ENCODE data around the gene AHRR. TPM values are rescaled to one million over a fixed set of nuclear protein-coding genes. Genes with fewer than 3 reads are reported as not detected.
"Not testable (repeated sequence)": the region's sequence is repeated elsewhere in the genome, so short reads cannot be mapped to it uniquely, and the experiment has no call there.

AHRR gene
- total and polyA plus RNA-seq, 9 donors, result 1.4 to 6.9 (median 2.8) TPM

DNA sequence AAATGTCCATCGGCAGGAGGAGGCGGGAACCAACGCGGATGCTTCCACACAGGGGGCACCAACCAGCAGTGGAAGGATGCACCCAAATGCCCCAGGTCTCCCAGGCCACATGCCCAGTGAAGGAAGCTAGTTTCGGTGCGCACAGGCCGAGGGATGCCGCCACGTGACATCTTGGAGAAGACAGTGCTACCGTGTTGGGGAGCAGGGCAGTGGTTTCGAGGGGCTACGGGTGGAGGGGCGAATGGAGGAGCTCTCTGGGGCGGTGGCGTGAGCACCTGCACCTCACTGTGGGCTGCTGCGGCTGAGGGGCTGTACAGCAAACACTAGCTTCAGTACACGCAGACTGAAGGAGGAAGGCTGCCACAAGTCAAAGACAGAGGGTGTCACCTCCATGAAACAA is 26.7 kb upstream of the AHRR start:
- H3K36me3 ChIP-seq (ENCODE audit: control insufficient read depth, insufficient read depth, low read length); H3K27me3 ChIP-seq (ENCODE audit: control insufficient read depth, insufficient read depth, low read length); DNase-seq; H3K9me3 ChIP-seq (replicated peaks; ENCODE audit: control insufficient read depth, low read depth, low read length); H3K4me1 ChIP-seq (ENCODE audit: control insufficient read depth, insufficient read depth, low read length); H3K4me3 ChIP-seq (ENCODE audit: low read length); H3K27ac ChIP-seq (ENCODE audit: low read length): not testable (repeated sequence)
- WGBS (ENCODE audit: insufficient coverage), result 93% methylated on average over 13 of the region's 17 CpGs

DNA sequence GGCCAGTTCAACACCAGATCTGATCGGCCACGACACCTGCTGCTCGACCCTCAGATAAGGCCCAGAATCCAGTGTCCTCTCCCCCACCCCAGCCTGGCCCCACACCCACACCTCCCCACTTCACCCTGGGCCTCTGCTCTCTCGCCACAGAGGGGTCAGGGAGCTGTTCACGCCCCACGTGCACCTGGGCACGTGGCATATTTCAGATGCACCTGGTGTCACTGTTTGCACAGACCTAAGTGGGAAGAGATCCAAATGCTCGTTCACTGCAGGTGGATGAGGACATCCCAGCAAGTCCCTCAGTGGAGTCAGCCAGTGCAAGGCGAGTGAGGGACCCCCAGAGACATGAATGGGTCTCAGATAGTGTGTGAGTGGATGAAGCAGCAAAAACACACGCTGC is 25.3 kb upstream of the AHRR start:
- not testable (repeated sequence) for DNase-seq; H3K4me3 ChIP-seq (ENCODE audit: low read length); H3K4me1 ChIP-seq (ENCODE audit: control insufficient read depth, insufficient read depth, low read length); H3K9me3 ChIP-seq (replicated peaks; ENCODE audit: control insufficient read depth, low read depth, low read length); H3K27ac ChIP-seq (ENCODE audit: low read length); H3K27me3 ChIP-seq (ENCODE audit: control insufficient read depth, insufficient read depth, low read length); H3K36me3 ChIP-seq (ENCODE audit: control insufficient read depth, insufficient read depth, low read length)
- WGBS (ENCODE audit: insufficient coverage), result 81% methylated on average over 9 of the region's 10 CpGs

DNA sequence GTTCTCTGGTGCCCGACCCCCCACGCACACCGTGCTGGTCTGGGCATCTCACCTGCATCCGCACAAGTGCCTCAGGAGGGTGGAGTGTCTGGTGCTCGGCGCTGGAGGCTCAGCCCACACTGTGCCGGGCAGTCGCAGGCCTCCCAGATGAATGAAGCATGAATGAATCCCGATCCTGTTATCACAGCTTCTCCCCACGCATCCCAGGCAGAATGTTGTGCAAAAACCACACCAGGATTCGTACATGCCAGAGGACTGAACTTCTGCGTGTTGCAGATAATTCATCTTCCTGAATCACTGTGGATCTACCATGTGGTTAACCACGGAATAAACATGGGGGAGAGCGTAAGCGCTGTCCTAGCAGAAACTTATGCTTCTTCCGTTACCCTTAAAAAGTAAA is 24.6 kb upstream of the AHRR start:
- not testable (repeated sequence) for H3K9me3 ChIP-seq (replicated peaks; ENCODE audit: control insufficient read depth, low read depth, low read length); H3K4me1 ChIP-seq (ENCODE audit: control insufficient read depth, insufficient read depth, low read length); H3K36me3 ChIP-seq (ENCODE audit: control insufficient read depth, insufficient read depth, low read length); H3K27ac ChIP-seq (ENCODE audit: low read length); DNase-seq; H3K4me3 ChIP-seq (ENCODE audit: low read length); H3K27me3 ChIP-seq (ENCODE audit: control insufficient read depth, insufficient read depth, low read length)
- 98% methylated on average over 8 of the region's 16 CpGs for WGBS (ENCODE audit: insufficient coverage)

DNA sequence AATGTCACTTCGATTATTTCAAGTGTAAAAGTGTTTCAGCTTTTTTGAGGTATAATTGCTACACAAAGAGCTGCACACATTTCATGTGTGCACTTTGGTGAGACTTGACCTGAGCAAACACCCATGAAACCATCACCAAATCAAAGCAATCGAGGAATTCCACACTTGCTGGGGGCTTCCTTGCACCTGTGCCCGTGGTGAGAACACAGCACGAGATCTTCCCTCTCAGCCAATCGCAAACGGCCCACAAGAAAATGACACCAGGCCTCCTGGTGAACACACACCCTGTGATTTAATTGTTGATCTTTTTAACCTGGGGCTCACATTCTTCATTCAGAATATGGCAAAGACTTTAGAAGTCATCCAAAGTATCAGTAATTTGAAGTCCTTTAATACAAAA is 24.1 kb upstream of the AHRR start:
- DNase-seq; H3K4me3 ChIP-seq (ENCODE audit: low read length); H3K4me1 ChIP-seq (ENCODE audit: control insufficient read depth, insufficient read depth, low read length); H3K27me3 ChIP-seq (ENCODE audit: control insufficient read depth, insufficient read depth, low read length); H3K36me3 ChIP-seq (ENCODE audit: control insufficient read depth, insufficient read depth, low read length); H3K9me3 ChIP-seq (replicated peaks; ENCODE audit: control insufficient read depth, low read depth, low read length); H3K27ac ChIP-seq (ENCODE audit: low read length): not testable (repeated sequence)
- WGBS (ENCODE audit: insufficient coverage), result 71% methylated on average over 1 of the region's 6 CpGs

- not testable (repeated sequence) for H3K27ac ChIP-seq (ENCODE audit: low read length); H3K27me3 ChIP-seq (ENCODE audit: control insufficient read depth, insufficient read depth, low read length); DNase-seq; H3K4me1 ChIP-seq (ENCODE audit: control insufficient read depth, insufficient read depth, low read length); H3K9me3 ChIP-seq (replicated peaks; ENCODE audit: control insufficient read depth, low read depth, low read length); H3K4me3 ChIP-seq (ENCODE audit: low read length); H3K36me3 ChIP-seq (ENCODE audit: control insufficient read depth, insufficient read depth, low read length)
- 60% methylated on average over 6 of the region's 14 CpGs for WGBS (ENCODE audit: insufficient coverage)
These were observed 23.4 kb upstream of the AHRR start for GRCh38 chr5:297991-298736.

DNA sequence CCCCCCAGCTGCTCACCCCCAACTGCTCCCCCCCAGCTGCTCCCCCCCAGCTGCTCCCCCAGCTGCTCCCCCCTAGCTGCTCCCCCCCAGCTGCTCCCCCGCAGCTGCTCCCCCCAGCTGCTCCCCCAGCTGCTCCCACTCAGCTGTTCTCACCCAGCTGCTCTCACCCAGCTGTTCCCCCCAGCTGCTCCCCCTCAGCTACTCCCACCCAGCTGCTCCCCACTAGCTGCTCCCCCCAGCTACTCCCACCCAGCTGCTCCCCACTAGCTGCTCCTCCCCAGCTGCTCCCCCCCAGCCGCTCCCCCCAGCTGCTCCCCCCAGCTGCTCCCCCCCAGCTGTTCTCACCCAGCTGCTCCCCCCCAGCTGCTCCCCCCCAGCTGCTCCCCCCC is 22.8 kb upstream of the AHRR start:
- WGBS (ENCODE audit: insufficient coverage), result no CpG with 5 or more reads among the region's 2 CpGs
- Histone ChIP-seq H3K27ac (ENCODE audit: low read length) (no peak overlapping the region), H3K4me1 (ENCODE audit: control insufficient read depth, insufficient read depth, low read length) (no peaks in the 10 kb centered on the region), H3K36me3 (ENCODE audit: control insufficient read depth, insufficient read depth, low read length) (no peaks in the 10 kb centered on the region), H3K27me3 (ENCODE audit: control insufficient read depth, insufficient read depth, low read length) (no peaks in the 10 kb centered on the region), H3K9me3 (replicated peaks; ENCODE audit: control insufficient read depth, low read depth, low read length) (no peaks in the 10 kb centered on the region), H3K4me3 (ENCODE audit: low read length) (no peak overlapping the region)
- DNase-seq, result no peak

GRCh38 chr5:299921-300320 is 21.6 kb upstream of the AHRR start:
- DNase-seq; H3K4me1 ChIP-seq (ENCODE audit: control insufficient read depth, insufficient read depth, low read length); H3K36me3 ChIP-seq (ENCODE audit: control insufficient read depth, insufficient read depth, low read length); H3K4me3 ChIP-seq (ENCODE audit: low read length); H3K27ac ChIP-seq (ENCODE audit: low read length); H3K9me3 ChIP-seq (replicated peaks; ENCODE audit: control insufficient read depth, low read depth, low read length); H3K27me3 ChIP-seq (ENCODE audit: control insufficient read depth, insufficient read depth, low read length): not testable (repeated sequence)
- 20% methylated on average over 1 of the region's 5 CpGs for WGBS (ENCODE audit: insufficient coverage)

DNA sequence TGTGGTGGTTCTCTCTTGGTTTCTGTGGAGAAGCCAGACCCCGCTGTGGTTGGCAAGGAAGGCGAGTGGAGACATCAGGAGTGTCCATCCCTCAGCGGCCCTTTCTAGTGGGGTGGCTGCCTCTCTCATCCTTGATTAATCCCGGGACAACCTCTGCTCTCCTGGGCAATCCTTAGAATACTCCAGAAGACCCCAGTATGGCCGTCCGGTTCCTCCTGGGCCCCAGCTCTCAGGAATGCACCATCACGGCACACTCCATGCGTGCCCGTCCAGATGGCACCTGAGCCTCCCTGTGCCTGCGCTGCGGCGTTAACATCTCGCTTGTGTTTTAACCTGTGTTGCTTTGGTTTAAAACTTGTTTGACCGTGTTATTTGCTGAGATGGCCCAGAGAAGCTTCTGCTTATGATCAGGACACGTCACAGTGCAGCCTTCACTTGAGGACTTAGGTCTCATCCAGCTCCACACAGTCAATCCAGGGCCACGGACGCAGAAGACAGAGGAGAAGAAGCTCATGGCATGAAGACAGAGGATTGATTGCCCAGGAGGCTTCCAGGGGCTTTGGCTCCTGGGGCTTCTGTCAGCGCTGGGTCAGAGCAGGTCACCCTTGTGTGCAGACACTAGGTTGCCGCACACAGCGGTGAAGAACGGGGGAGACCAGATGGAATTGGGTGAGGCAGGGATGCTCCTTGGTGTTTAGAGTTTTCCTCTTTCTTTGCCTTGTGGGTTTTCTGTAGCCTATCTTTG is 20.7 kb upstream of the AHRR start:
- DNase-seq; H3K4me1 ChIP-seq (ENCODE audit: control insufficient read depth, insufficient read depth, low read length); H3K36me3 ChIP-seq (ENCODE audit: control insufficient read depth, insufficient read depth, low read length); H3K27me3 ChIP-seq (ENCODE audit: control insufficient read depth, insufficient read depth, low read length); H3K9me3 ChIP-seq (replicated peaks; ENCODE audit: control insufficient read depth, low read depth, low read length); H3K4me3 ChIP-seq (ENCODE audit: low read length); H3K27ac ChIP-seq (ENCODE audit: low read length): not testable (repeated sequence)
- 97% methylated on average over 11 of the region's 21 CpGs for WGBS (ENCODE audit: insufficient coverage)

- H3K27me3 ChIP-seq (ENCODE audit: control insufficient read depth, insufficient read depth, low read length); H3K27ac ChIP-seq (ENCODE audit: low read length); H3K9me3 ChIP-seq (replicated peaks; ENCODE audit: control insufficient read depth, low read depth, low read length); H3K4me3 ChIP-seq (ENCODE audit: low read length); DNase-seq; H3K4me1 ChIP-seq (ENCODE audit: control insufficient read depth, insufficient read depth, low read length): not testable (repeated sequence)
- peaks cover 14% of the 10 kb centered on the region for H3K36me3 ChIP-seq (ENCODE audit: control insufficient read depth, insufficient read depth, low read length)
- WGBS (ENCODE audit: insufficient coverage), result 69% methylated on average over 4 of the region's 8 CpGs
These were observed 19.1 kb upstream of the AHRR start for GRCh38 chr5:302416-302815.

DNA sequence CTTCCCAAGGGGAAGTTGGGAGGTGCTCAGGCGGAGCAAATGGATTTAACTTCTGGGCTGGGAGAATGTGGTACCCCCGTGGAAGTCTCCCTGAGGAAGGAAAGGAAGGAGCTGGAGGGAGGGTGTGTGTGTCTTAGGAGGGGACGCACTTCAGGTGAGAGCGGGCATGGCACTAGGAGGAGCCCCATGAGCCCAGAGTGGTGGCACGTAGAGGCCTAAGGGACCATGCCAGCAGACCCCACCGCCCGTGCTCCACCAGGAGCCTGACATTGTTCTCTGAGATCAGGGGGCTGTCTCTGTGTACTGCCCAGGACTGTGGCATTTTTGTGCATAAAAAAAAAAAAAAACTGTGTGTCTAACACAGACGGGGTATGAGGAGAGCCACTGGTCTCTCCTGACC is 18.5 kb upstream of the AHRR start:
- DNase-seq, result no peak
- 81% methylated on average over 7 of the region's 8 CpGs for WGBS (ENCODE audit: insufficient coverage)
- Histone ChIP-seq H3K4me3 (ENCODE audit: low read length) (no peak overlapping the region), H3K36me3 (ENCODE audit: control insufficient read depth, insufficient read depth, low read length) (peaks cover 20% of the 10 kb centered on the region), H3K27ac (ENCODE audit: low read length) (no peak overlapping the region), H3K4me1 (ENCODE audit: control insufficient read depth, insufficient read depth, low read length) (peaks cover under 1% of the 10 kb centered on the region), H3K9me3 (replicated peaks; ENCODE audit: control insufficient read depth, low read depth, low read length) (no peaks in the 10 kb centered on the region), H3K27me3 (ENCODE audit: control insufficient read depth, insufficient read depth, low read length) (no peaks in the 10 kb centered on the region)

Measured in muscle of leg (tissue), 11 donors.